K562 (cell line): ENCODE results near the gene TUBA8. TPM values are rescaled to one million over a fixed set of nuclear protein-coding genes. Genes with fewer than 3 reads are reported as not detected.

Source experiments
- DIDO1 ChIP-seq: fragments of 450-650 bp; IDR thresholded peaks from 2 replicates; pipeline ENCODE4 v1.6.1; 2016; ENCODE audit warnings: low read depth, missing biosample characterization, missing genetic modification characterization
- HNRNPLL ChIP-seq: fragments of 200-400 bp; formaldehyde crosslinking; IDR thresholded peaks from 2 replicates; pipeline ENCODE4 v1.6.1; 2017; ENCODE audit warnings: low read length, low read depth, mild to moderate bottlenecking; ENCODE audit not compliant: poor library complexity, severe bottlenecking
- REST ChIP-seq, 2 experiments: fragments of 450-650 bp; formaldehyde crosslinking in 1 of 2; IDR thresholded peaks; 2 replicates each; pipeline versions ENCODE4 v1.4.0 to v1.6.1; 2014 to 2020; ENCODE audit warnings: mild to moderate bottlenecking in 2 of 2, borderline replicate concordance in 1 of 2, low read depth in 1 of 2
- polyA plus RNA-seq, 8 experiments: library from polyadenylated mRNA; depleted of rRNA in 4 of 8; stranded (reverse) in 5 of 8; unstranded in 3 of 8; fragments of >200 nt; fragmentation: Nextera tagmentation in 2 of 8; fragmentation: Illumina TruSeq in 1 of 8; extraction: Ambion mirVana in 2 of 8; extraction: Trizol in 1 of 8; gene quantifications; 2 replicates each; pipeline versions ENCODE4 v1.2.1 to v1.2.3, GENCODE V29; 2011 to 2014; ENCODE audit warnings: inconsistent platforms in 1 of 8, missing spikeins in 1 of 8
- total RNA-seq, 7 experiments: library from RNA; depleted of rRNA in 6 of 7; stranded (reverse); fragments of >200 nt in 6 of 7; fragmentation: Illumina TruSeq in 2 of 7; extraction: Trizol in 2 of 7; gene quantifications; 2 replicates each; pipeline versions ENCODE4 v1.2.1 to v1.2.3, GENCODE V29; 2011 to 2021; ENCODE audit warnings: low replicate concordance in 1 of 7

The TUBA8 gene
- total and polyA plus RNA-seq, 9 of the 15 experiments (the other 6 are each of a cell fraction or from before 2014, with no cell fraction given): 0.07 to 1.1 (median 0.65) TPM

- TF ChIP-seq REST (IDR thresholded peaks at IDR 0.05; ENCODE audit: borderline replicate concordance) (no peak), REST (CRISPR knock-in tag; IDR thresholded peaks at IDR 0.05; ENCODE audit: low read depth) (no peak), HNRNPLL (no peak), DIDO1 (no peak)
These were observed 29.2 kb upstream of the TUBA8 start (continued) for GRCh38 chr22:18081416-18081815.
